Neural progenitor cell (in vitro differentiated cells): ENCODE results near the gene GOLIM4.

Experiments used
- CTCF ChIP-seq: fragments of 200-600 bp; sonication (generic); IDR thresholded peaks from 2 replicates; pipeline ENCODE4 v1.5.1; 2017; ENCODE audit warnings: antibody characterized with exemption, mild to moderate bottlenecking
- EZH2 ChIP-seq: fragments of 200-600 bp; sonication (generic); IDR thresholded peaks from 2 replicates; pipeline ENCODE4 v1.6.1; 2017; ENCODE audit warnings: antibody characterized with exemption, mild to moderate bottlenecking, moderate library complexity
- EZH2phosphoT487 ChIP-seq: fragments of 200-600 bp; sonication (generic); IDR thresholded peaks from 2 replicates; pipeline ENCODE4 v1.6.1; 2017; ENCODE audit warnings: antibody characterized with exemption

- TF ChIP-seq CTCF (no peak), EZH2phosphoT487 (no peak), EZH2 (no peak)
These were observed 70.6 kb downstream of the GOLIM4 start for GRCh38 chr3:168025076-168025475.
